H9 (cell line): Measurements from ENCODE around the gene ILF2. TPM values are rescaled to one million over a fixed set of nuclear protein-coding genes. Genes with fewer than 3 reads are reported as not detected.

ENCODE experiments used
- DNase-seq: peaks from one replicate; pipeline ENCODE4 v3.0.0-alpha.2; 2017
- H2AFZ ChIP-seq: one replicate; pipeline ENCODE4 v1.6.1; 2013; ENCODE audit warnings: mild to moderate bottlenecking, low read length, control low read depth, moderate library complexity
- H2AK5ac ChIP-seq: 2 replicates; pipeline ENCODE4 v1.6.1; 2013; ENCODE audit warnings: low read length, control low read depth, mixed read lengths; ENCODE audit not compliant: insufficient read length
- H2BK120ac ChIP-seq: one replicate; pipeline ENCODE4 v1.6.1; 2013; ENCODE audit warnings: low read depth, mild to moderate bottlenecking, low read length, control low read depth, inconsistent platforms; ENCODE audit not compliant: poor library complexity, severe bottlenecking
- H2BK12ac ChIP-seq: 2 replicates; pipeline ENCODE4 v1.6.1; 2013; ENCODE audit warnings: low read length, control low read depth, mixed read lengths, low read depth; ENCODE audit not compliant: insufficient read length
- H2BK15ac ChIP-seq: 2 replicates; pipeline ENCODE4 v1.6.1; 2013; ENCODE audit warnings: low read depth, low read length, control low read depth
- H2BK20ac ChIP-seq: one replicate; pipeline ENCODE4 v1.6.1; 2013; ENCODE audit warnings: low read depth, mild to moderate bottlenecking, low read length, control low read depth, inconsistent platforms; ENCODE audit not compliant: poor library complexity, severe bottlenecking
- H2BK5ac ChIP-seq: 2 replicates; pipeline ENCODE4 v1.6.1; 2013; ENCODE audit warnings: low read length, control low read depth, mixed read lengths; ENCODE audit not compliant: insufficient read length
- H3K14ac ChIP-seq: 2 replicates; pipeline ENCODE4 v1.6.1; 2013; ENCODE audit warnings: low read length, control low read depth; ENCODE audit not compliant: insufficient read depth
- H3K18ac ChIP-seq: 2 replicates; pipeline ENCODE4 v1.6.1; 2013; ENCODE audit warnings: low read depth, mild to moderate bottlenecking, mixed read lengths, low read length, control low read depth; ENCODE audit not compliant: insufficient read length
- H3K23ac ChIP-seq: 2 replicates; pipeline ENCODE4 v1.6.1; 2013; ENCODE audit warnings: low read length, control low read depth, mixed read lengths, low read depth; ENCODE audit not compliant: insufficient read length
- H3K23me2 ChIP-seq: 2 replicates; pipeline ENCODE4 v1.6.1; 2013; ENCODE audit warnings: low read depth, mild to moderate bottlenecking, mixed read lengths, low read length, control low read depth; ENCODE audit not compliant: insufficient read length, poor library complexity, severe bottlenecking
- H3K27ac ChIP-seq: 2 replicates; pipeline ENCODE4 v1.5.1; 2013; ENCODE audit warnings: low read length, control low read depth, mixed read lengths, low read depth; ENCODE audit not compliant: insufficient read length
- H3K27me3 ChIP-seq: 2 replicates; pipeline ENCODE4 v1.6.1; 2013; ENCODE audit warnings: low read length, control low read depth, inconsistent platforms; ENCODE audit not compliant: insufficient read depth
- H3K4ac ChIP-seq: 2 replicates; pipeline ENCODE4 v1.6.1; 2013; ENCODE audit warnings: low read depth, mild to moderate bottlenecking, control low read depth, inconsistent platforms, low read length, moderate library complexity
- H3K4me1 ChIP-seq: 2 replicates; pipeline ENCODE4 v1.6.1; 2013; ENCODE audit warnings: low read length, control low read depth, inconsistent platforms; ENCODE audit not compliant: insufficient read depth
- H3K4me2 ChIP-seq: 2 replicates; pipeline ENCODE4 v1.6.1; 2013; ENCODE audit warnings: low read length, control low read depth, mixed read lengths; ENCODE audit not compliant: insufficient read length, insufficient read depth
- H3K56ac ChIP-seq: 2 replicates; pipeline ENCODE4 v1.6.1; 2013; ENCODE audit warnings: low read depth, mild to moderate bottlenecking, mixed read lengths, low read length, control low read depth; ENCODE audit not compliant: insufficient read length
- H3K79me1 ChIP-seq: 2 replicates; pipeline ENCODE4 v1.6.1; 2013; ENCODE audit warnings: low read depth, mild to moderate bottlenecking, moderate library complexity, low read length, control low read depth, inconsistent platforms; ENCODE audit not compliant: insufficient read depth, poor library complexity, severe bottlenecking
- H3K79me2 ChIP-seq: 2 replicates; pipeline ENCODE4 v1.6.1; 2013; ENCODE audit warnings: low read length, control low read depth, inconsistent platforms; ENCODE audit not compliant: insufficient read depth
- H3K9ac ChIP-seq: 2 replicates; pipeline ENCODE4 v1.6.1; 2013; ENCODE audit warnings: low read length, control low read depth, mixed read lengths; ENCODE audit not compliant: insufficient read length; ENCODE audit errors: extremely low read depth
- H3K9me3 ChIP-seq: one replicate; pipeline ENCODE4 v1.6.1; 2013; ENCODE audit warnings: low read depth, low read length, inconsistent platforms; ENCODE audit not compliant: control insufficient read depth
- H3T11ph ChIP-seq: one replicate; pipeline ENCODE4 v1.6.1; 2013; ENCODE audit warnings: mild to moderate bottlenecking, low read length, control low read depth, inconsistent platforms
- H4K20me1 ChIP-seq: one replicate; pipeline ENCODE4 v1.6.1; 2013; ENCODE audit not compliant: control insufficient read depth, insufficient read length, insufficient read depth
- H4K5ac ChIP-seq: 2 replicates; pipeline ENCODE4 v1.6.1; 2013; ENCODE audit warnings: low read depth, mild to moderate bottlenecking, mixed read lengths, low read length, control low read depth; ENCODE audit not compliant: insufficient read length
- H4K8ac ChIP-seq: replicated peaks from 2 replicates; pipeline ENCODE4 v1.6.1; 2013; ENCODE audit warnings: low read length, control low read depth, mixed read lengths, low read depth; ENCODE audit not compliant: insufficient read length
- H4K91ac ChIP-seq: 2 replicates; pipeline ENCODE4 v1.6.1; 2013; ENCODE audit warnings: low read depth, mild to moderate bottlenecking, moderate library complexity, mixed read lengths, low read length, control low read depth; ENCODE audit not compliant: insufficient read length
- H3K27ac Mint-ChIP-seq, 3 experiments: 2 replicates in 2 of 3; 3 replicates in 1 of 3; pipeline ENCODE4 v1.8.0; 2020 to 2021; ENCODE audit warnings: mixed read lengths in 3 of 3, mild to moderate bottlenecking in 1 of 3, moderate library complexity in 1 of 3
- H3K27me3 Mint-ChIP-seq: 2 replicates; pipeline ENCODE4 v1.8.0; 2021; ENCODE audit warnings: low read depth, mild to moderate bottlenecking, moderate library complexity, mixed read lengths
- H3K36me3 Mint-ChIP-seq, 3 experiments: 2 replicates in 2 of 3; 3 replicates in 1 of 3; pipeline ENCODE4 v1.8.0; 2020 to 2021; ENCODE audit warnings: low read depth in 3 of 3, mixed read lengths in 3 of 3; ENCODE audit not compliant: insufficient read depth in 1 of 3
- H3K4me1 Mint-ChIP-seq, 2 experiments: 2 replicates each; pipeline ENCODE4 v1.8.0; 2020; ENCODE audit warnings: mixed read lengths in 2 of 2
- H3K4me3 Mint-ChIP-seq, 2 experiments: 2 replicates in 1 of 2; 3 replicates in 1 of 2; pipeline ENCODE4 v1.8.0; 2020 to 2021; ENCODE audit warnings: mild to moderate bottlenecking in 2 of 2, mixed read lengths in 2 of 2, moderate library complexity in 1 of 2
- H3K9me3 Mint-ChIP-seq, 2 experiments: 2 replicates in 1 of 2; 3 replicates in 1 of 2; pipeline ENCODE4 v1.8.0; 2020; ENCODE audit warnings: mild to moderate bottlenecking in 2 of 2, mixed read lengths in 2 of 2, moderate library complexity in 1 of 2
- WGBS: extraction: QIAGEN DNeasy Blood & Tissue Kit; methylation state at CpG from one replicate; pipeline ENCODE4 v1.1.7; 2013; ENCODE audit warnings: missing lambda C conversion rate, low lambda C conversion rate, mixed read lengths; ENCODE audit not compliant: insufficient read length; ENCODE audit errors: extremely low coverage; 5-methylcytosine and 5-hydroxymethylcytosine counted together
- total RNA-seq: library from RNA; stranded (reverse); gene quantifications from 2 replicates; pipeline ENCODE4 v1.2.1, GENCODE V29; 2021
- TF ChIP-seq, protein P1 (sequence below): fragments of 200-600 bp; sonication (generic); conservative IDR thresholded peaks from 3 replicates; pipeline ENCODE4 v1.8.0; 2021; ENCODE audit warnings: antibody characterized with exemption, mild to moderate bottlenecking

Gene ILF2
- total RNA-seq, 1 experiment from 2014 or later = 357 TPM

DNA sequence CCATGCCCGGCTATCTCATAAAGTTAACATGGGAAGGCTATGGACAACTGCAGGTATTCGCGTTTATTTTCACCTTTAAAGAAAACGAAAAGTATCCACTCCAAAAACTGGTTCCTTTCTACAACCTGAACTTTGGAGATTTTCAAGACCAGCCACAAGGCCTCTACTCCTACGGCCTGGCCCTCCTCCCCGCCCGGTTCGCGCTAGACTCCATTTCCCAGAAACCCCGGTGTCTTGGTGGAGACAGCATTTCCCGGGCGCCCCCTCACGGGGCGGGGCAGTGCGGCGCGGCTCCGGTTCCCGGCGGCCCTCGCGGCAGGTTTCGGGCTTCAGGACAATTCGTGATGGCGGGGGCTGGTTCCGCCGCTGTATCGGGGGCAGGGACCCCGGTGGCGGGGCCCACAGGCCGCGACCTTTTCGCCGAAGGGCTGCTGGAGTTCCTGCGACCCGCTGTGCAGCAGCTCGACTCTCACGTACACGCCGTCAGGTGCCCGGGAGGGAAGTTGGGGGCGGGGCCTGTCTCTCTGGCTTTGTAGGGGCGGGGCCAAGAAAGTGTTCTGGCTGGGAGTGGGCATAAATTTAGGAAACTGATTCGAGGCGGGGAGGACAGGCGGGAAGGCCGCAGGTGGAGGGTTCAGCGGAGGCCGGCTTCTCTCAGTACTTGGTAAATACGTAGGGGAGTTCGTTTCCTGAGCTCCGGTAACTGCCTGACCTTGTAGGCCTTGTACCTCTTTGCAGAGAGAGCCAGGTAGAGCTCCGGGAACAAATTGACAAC, 12.2 kb downstream of the ILF2 start, which contains the start of gene SNAPIN:
Gene SNAPIN (plus strand): TSS at position 304 of the 775 bp plus-strand sequence. CDS start 41 bp downstream, at position 345.
- H3K4me1 Mint-ChIP-seq = peaks cover 9% of the 10 kb centered on the region in 2 experiments
- peak within 1 kb of the TSS; percentile 94 for H3K4me2 ChIP-seq
- no peak within 1 kb of the TSS for H2BK20ac ChIP-seq
- H2BK15ac ChIP-seq = no peak within 1 kb of the TSS
- no peak within 1 kb of the TSS for H3K56ac ChIP-seq
- WGBS = no CpG with 5 or more reads among the region's 53 CpGs
- H4K20me1 ChIP-seq = no peaks in the 10 kb centered on the region
- no peak within 1 kb of the TSS for H2BK12ac ChIP-seq
- H3K27me3 Mint-ChIP-seq = no peaks in the 10 kb centered on the region
- peaks cover 14 to 35% (median 26%) of the 10 kb centered on the region in 3 experiments for H3K36me3 Mint-ChIP-seq
- no peaks in the 10 kb centered on the region for H3K27me3 ChIP-seq
- H2AFZ ChIP-seq = no peak within 1 kb of the TSS
- H2BK5ac ChIP-seq = no peak within 1 kb of the TSS
- no peak within 1 kb of the TSS for H3K27ac ChIP-seq
- H3K18ac ChIP-seq = peak within 1 kb of the TSS; percentile 94
- peak within 1 kb of the TSS; percentile 94 to 95 for H3K4me3 Mint-ChIP-seq
- DNase-seq = peak; percentile 93
- no peak within 1 kb of the TSS for H4K8ac ChIP-seq
- H3K79me2 ChIP-seq = no peaks in the 10 kb centered on the region; the same call in 1 of the 2 replicates
- no peak within 1 kb of the TSS for H3T11ph ChIP-seq
- no peak within 1 kb of the TSS for H3K4ac ChIP-seq
- peak within 1 kb of the TSS; percentile 93 for H3K14ac ChIP-seq
- peaks cover 5% of the 10 kb centered on the region for H3K23me2 ChIP-seq
- H2AK5ac ChIP-seq = no peak within 1 kb of the TSS
- H3K9ac ChIP-seq = peak within 1 kb of the TSS; percentile 81
- 0 out of 2 replicates have a peak, but pooled peaks cover 2% of the 10 kb centered on the region for H3K4me1 ChIP-seq
- peaks cover 5% of the 10 kb centered on the region for H3K79me1 ChIP-seq
- TF ChIP-seq, protein P1, sequence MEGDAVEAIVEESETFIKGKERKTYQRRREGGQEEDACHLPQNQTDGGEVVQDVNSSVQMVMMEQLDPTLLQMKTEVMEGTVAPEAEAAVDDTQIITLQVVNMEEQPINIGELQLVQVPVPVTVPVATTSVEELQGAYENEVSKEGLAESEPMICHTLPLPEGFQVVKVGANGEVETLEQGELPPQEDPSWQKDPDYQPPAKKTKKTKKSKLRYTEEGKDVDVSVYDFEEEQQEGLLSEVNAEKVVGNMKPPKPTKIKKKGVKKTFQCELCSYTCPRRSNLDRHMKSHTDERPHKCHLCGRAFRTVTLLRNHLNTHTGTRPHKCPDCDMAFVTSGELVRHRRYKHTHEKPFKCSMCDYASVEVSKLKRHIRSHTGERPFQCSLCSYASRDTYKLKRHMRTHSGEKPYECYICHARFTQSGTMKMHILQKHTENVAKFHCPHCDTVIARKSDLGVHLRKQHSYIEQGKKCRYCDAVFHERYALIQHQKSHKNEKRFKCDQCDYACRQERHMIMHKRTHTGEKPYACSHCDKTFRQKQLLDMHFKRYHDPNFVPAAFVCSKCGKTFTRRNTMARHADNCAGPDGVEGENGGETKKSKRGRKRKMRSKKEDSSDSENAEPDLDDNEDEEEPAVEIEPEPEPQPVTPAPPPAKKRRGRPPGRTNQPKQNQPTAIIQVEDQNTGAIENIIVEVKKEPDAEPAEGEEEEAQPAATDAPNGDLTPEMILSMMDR = no peak; the same call in 2 of the 3 replicates
- no peak within 1 kb of the TSS for H4K91ac ChIP-seq
- H3K9me3 Mint-ChIP-seq = no peaks in the 10 kb centered on the region; a peak in 1 of 5 replicates
- peak within 1 kb of the TSS; percentile 89 to 95 (median 90) for H3K27ac Mint-ChIP-seq
- H4K5ac ChIP-seq = no peak within 1 kb of the TSS
- no peaks in the 10 kb centered on the region for H3K9me3 ChIP-seq
- H3K23ac ChIP-seq = no peak within 1 kb of the TSS
- H2BK120ac ChIP-seq = no peak within 1 kb of the TSS
